HG03457 (cell line): ENCODE results near the gene CTNNA2.
"Not testable (repeated sequence)": the region's sequence is repeated elsewhere in the genome, so short reads cannot be mapped to it uniquely, and the experiment has no call there.

Experiments used
- ATAC-seq: cut with Tn5 transposase; IDR thresholded peaks from one replicate; pipeline ENCODE4 v1.9.1; 2021; ENCODE audit warnings: moderate number of reproducible peaks; ENCODE audit not compliant: unreplicated experiment

CTNNA2 gene

GRCh38 chr2:80068038-80068731, 555.3 kb downstream of the CTNNA2 start:
- ATAC-seq, result no peak

GRCh38 chr2:80070587-80070986, 557.7 kb downstream of the CTNNA2 start:
- ATAC-seq, result no peak

- no peak for ATAC-seq
Measured at GRCh38 chr2:80071941-80072340, 559.1 kb downstream of the CTNNA2 start.

- peak; percentile 63 for ATAC-seq
Measured at GRCh38 chr2:80073134-80073561, 560.3 kb downstream of the CTNNA2 start.

GRCh38 chr2:80074321-80075070, 561.6 kb downstream of the CTNNA2 start:
- no peak for ATAC-seq

GRCh38 chr2:80075719-80076118, 562.9 kb downstream of the CTNNA2 start:
- no peak for ATAC-seq

GRCh38 chr2:80078290-80079036, 565.6 kb downstream of the CTNNA2 start:
- no peak for ATAC-seq

- ATAC-seq, result no peak
Measured at GRCh38 chr2:80080957-80081356, 568.1 kb downstream of the CTNNA2 start.

GRCh38 chr2:80086831-80087230, 574.0 kb downstream of the CTNNA2 start:
- ATAC-seq, result no peak

- no peak for ATAC-seq
Measured at GRCh38 chr2:80091237-80091636, 578.4 kb downstream of the CTNNA2 start.

- no peak for ATAC-seq
Measured at GRCh38 chr2:80092474-80092873, 579.6 kb downstream of the CTNNA2 start.

- ATAC-seq, result not testable (repeated sequence)
Measured at GRCh38 chr2:80098503-80098902, 585.7 kb downstream of the CTNNA2 start.

GRCh38 chr2:80102026-80102425, 589.2 kb downstream of the CTNNA2 start:
- no peak for ATAC-seq

- ATAC-seq, result no peak
Measured at GRCh38 chr2:80105015-80105640, 592.3 kb downstream of the CTNNA2 start.

GRCh38 chr2:80111185-80111584, 598.3 kb downstream of the CTNNA2 start:
- ATAC-seq, result no peak

GRCh38 chr2:80112790-80113189, 599.9 kb downstream of the CTNNA2 start:
- ATAC-seq, result no peak

GRCh38 chr2:80113399-80113798, 600.5 kb downstream of the CTNNA2 start:
- no peak for ATAC-seq

- no peak for ATAC-seq
Measured at GRCh38 chr2:80114812-80115211, 602.0 kb downstream of the CTNNA2 start.

GRCh38 chr2:80117401-80117800, 604.5 kb downstream of the CTNNA2 start:
- ATAC-seq, result no peak

GRCh38 chr2:80120866-80121265, 608.0 kb downstream of the CTNNA2 start:
- ATAC-seq, result no peak

GRCh38 chr2:80122675-80123074, 609.8 kb downstream of the CTNNA2 start:
- ATAC-seq, result no peak
